ENCODE measurements around the gene CACNG4. TPM values are rescaled to one million over a fixed set of nuclear protein-coding genes. Genes with fewer than 3 reads are reported as not detected.

CACNG4 gene
- total RNA-seq, 4 donors from 2014 or later = 0.21 to 3.9 (median 0.26) TPM; not detected in 1

- Histone ChIP-seq H3K36me3 (no peaks in the 10 kb centered on the region), H3K9me3 (no peaks in the 10 kb centered on the region), H3K4me3 (no peak overlapping the region), H3K27me3 (no peaks in the 10 kb centered on the region), H3K27ac (no peak overlapping the region), H3K4me1 (no peaks in the 10 kb centered on the region)
- no peak for TF ChIP-seq CTCF (IDR thresholded peaks at IDR 0.05)
- no peak for TF ChIP-seq POLR2A (IDR thresholded peaks at IDR 0.05)
- intact Hi-C loops (cut with DNase I; ENCODE audit: low total_unique reads) = no loop called here
- DNase-seq = no peak
Measured at GRCh38 chr17:67082107-67082506, 117.6 kb downstream of the CACNG4 start.

Other genes starting within 250 kb of the CACNG4 start
- 1 to 10 TPM in 1 of 4 donors, not detected in 3; 6.6 TPM for gene CACNG5, start 129.6 kb upstream of the CACNG4 start, total RNA-seq
- not detected for gene CACNG1, start 79.8 kb downstream of the CACNG4 start, total RNA-seq

Data from uterus (tissue), 4 donors.